CD14-positive monocyte (primary cell): Measurements from ENCODE around the gene CALML4. TPM values are rescaled to one million over a fixed set of nuclear protein-coding genes. Genes with fewer than 3 reads are reported as not detected.
A peak's percentile ranks its signal among the peaks of the same experiment; 100 is the strongest.

ENCODE experiments used
- DNase-seq, 3 donors: peaks; one replicate each; pipeline ENCODE4 v3.0.0-alpha.2; 2011 to 2022
- H2AFZ ChIP-seq: 2 replicates; pipeline ENCODE4 v1.6.0; 2012; ENCODE audit warnings: mild to moderate bottlenecking, low read depth, low read length, inconsistent platforms; ENCODE audit not compliant: insufficient read depth, poor library complexity, severe bottlenecking
- H3K27ac ChIP-seq, 2 donors: 1 replicate in 1 of 2; 2 replicates in 1 of 2; pipeline ENCODE4 v1.5.1; 2012 to 2013; ENCODE audit warnings: low read length in 2 of 2, control low read depth in 1 of 2, inconsistent platforms in 1 of 2, low read depth in 1 of 2, mild to moderate bottlenecking in 1 of 2
- H3K27me3 ChIP-seq, 2 donors: one replicate each; pipeline versions ENCODE4 v1.6.0 to v1.6.1; 2011 to 2013; ENCODE audit warnings: low read length in 2 of 2; ENCODE audit not compliant: control insufficient read depth in 2 of 2, insufficient read depth in 2 of 2
- H3K36me3 ChIP-seq, 2 donors: replicated peaks in 1 of 2; 1 replicate in 1 of 2; 2 replicates in 1 of 2; pipeline versions ENCODE4 v1.5.1 to v1.6.1; 2012 to 2013; ENCODE audit warnings: low read length in 2 of 2, control low read depth in 1 of 2, inconsistent platforms in 1 of 2, mild to moderate bottlenecking in 1 of 2; ENCODE audit not compliant: insufficient read depth in 2 of 2, control insufficient read depth in 1 of 2
- H3K4me1 ChIP-seq, 2 donors: 1 replicate in 1 of 2; 2 replicates in 1 of 2; pipeline versions ENCODE4 v1.5.1 to v1.6.1; 2012 to 2013; ENCODE audit warnings: low read length in 2 of 2, control low read depth in 1 of 2, inconsistent platforms in 1 of 2, mild to moderate bottlenecking in 1 of 2, moderate library complexity in 1 of 2; ENCODE audit not compliant: insufficient read depth in 2 of 2, control insufficient read depth in 1 of 2
- H3K4me2 ChIP-seq: replicated peaks from 2 replicates; pipeline ENCODE3; 2012; ENCODE audit warnings: low read length, moderate library complexity, mild to moderate bottlenecking; ENCODE audit not compliant: poor library complexity, severe bottlenecking; ENCODE audit errors: extremely low read depth
- H3K4me3 ChIP-seq, 3 experiments: fragments of 200-600 bp in 1 of 3; sonication (generic) in 1 of 3; replicated peaks in 1 of 3; 1 replicate in 2 of 3; 2 replicates in 1 of 3; pipeline ENCODE4 v1.5.1; 2011 to 2013; ENCODE audit warnings: low read length in 3 of 3, mild to moderate bottlenecking in 3 of 3, control low read depth in 2 of 3, low read depth in 2 of 3, inconsistent platforms in 1 of 3, moderate library complexity in 1 of 3
- H3K79me2 ChIP-seq: 2 replicates; pipeline ENCODE4 v1.6.0; 2012; ENCODE audit warnings: mild to moderate bottlenecking, control low read depth, inconsistent platforms, low read length, moderate library complexity; ENCODE audit not compliant: insufficient read depth
- H3K9ac ChIP-seq: 2 replicates; pipeline ENCODE4 v1.6.0; 2017; ENCODE audit warnings: low read length, mild to moderate bottlenecking; ENCODE audit not compliant: insufficient read depth, poor library complexity, severe bottlenecking
- H3K9me3 ChIP-seq, 2 donors: replicated peaks in 1 of 2; 1 replicate in 1 of 2; 2 replicates in 1 of 2; pipeline versions ENCODE4 v1.5.1 to v1.6.1; 2012 to 2013; ENCODE audit warnings: low read length in 2 of 2, control low read depth in 1 of 2; ENCODE audit not compliant: control insufficient read depth in 1 of 2, insufficient read depth in 1 of 2
- H4K20me1 ChIP-seq: 2 replicates; pipeline ENCODE4 v1.6.0; 2012; ENCODE audit warnings: mild to moderate bottlenecking, low read length, control low read depth, moderate library complexity; ENCODE audit not compliant: insufficient read depth
- H3K27ac Mint-ChIP-seq, 7 donors: one replicate each; pipeline ENCODE4 v1.8.0; 2020; ENCODE audit warnings: mild to moderate bottlenecking in 7 of 7, mixed read lengths in 7 of 7, moderate library complexity in 6 of 7, inconsistent platforms in 2 of 7
- H3K27me3 Mint-ChIP-seq, 3 donors: one replicate each; pipeline ENCODE4 v1.8.0; 2021 to 2022; ENCODE audit warnings: low read depth in 3 of 3, mild to moderate bottlenecking in 3 of 3, mixed read lengths in 3 of 3, moderate library complexity in 3 of 3, inconsistent platforms in 1 of 3
- H3K36me3 Mint-ChIP-seq, 2 donors: one replicate each; pipeline ENCODE4 v1.8.0; 2020; ENCODE audit warnings: mixed read lengths in 2 of 2, inconsistent platforms in 1 of 2, mild to moderate bottlenecking in 1 of 2
- H3K4me1 Mint-ChIP-seq: one replicate; pipeline ENCODE4 v1.8.0; 2020; ENCODE audit warnings: mild to moderate bottlenecking, mixed read lengths
- H3K4me3 Mint-ChIP-seq, 2 donors: one replicate each; pipeline ENCODE4 v1.8.0; 2020; ENCODE audit warnings: mild to moderate bottlenecking in 2 of 2, mixed read lengths in 2 of 2, moderate library complexity in 1 of 2
- H3K9me3 Mint-ChIP-seq, 7 donors: one replicate each; pipeline ENCODE4 v1.8.0; 2020 to 2022; ENCODE audit warnings: mixed read lengths in 7 of 7, mild to moderate bottlenecking in 6 of 7, moderate library complexity in 6 of 7, inconsistent platforms in 2 of 7
- CTCF ChIP-seq: fragments of 200-600 bp; IDR thresholded peaks from one replicate; pipeline ENCODE4 v1.8.0; 2022; ENCODE audit warnings: antibody characterized with exemption, mild to moderate bottlenecking
- WGBS: methylation state at CpG from one replicate; pipeline ENCODE4 v1.1.5; 2013; ENCODE audit warnings: missing lambda C conversion rate; ENCODE audit not compliant: insufficient coverage; 5-methylcytosine and 5-hydroxymethylcytosine counted together
- intact Hi-C, 2 donors: fragments of 100-400 bp; cut with micrococcal nuclease; formaldehyde crosslinking; loops; one replicate each; pipeline versions ENCODE4 v1.15.0 to v1.15.1; 2023
- polyA plus RNA-seq, 3 donors: library from polyadenylated mRNA; depleted of rRNA in 1 of 3; unstranded in 2 of 3; stranded (reverse) in 1 of 3; fragments of 300-500 nt in 2 of 3; fragments of >200 nt in 1 of 3; fragmentation: Illumina TruSeq in 2 of 3; gene quantifications; 1 replicate in 2 of 3; 2 replicates in 1 of 3; pipeline ENCODE4 v1.2.3, GENCODE V29; 2012 to 2021

CALML4 gene
- polyA plus RNA-seq, 3 donors, result 24.3 to 44.5 (median 38.8) TPM

GRCh38 chr15:68211656-68212320, 6.7 kb upstream of the CALML4 start:
- TF ChIP-seq CTCF, result no peak
- peaks cover 49 to 59% of the 10 kb centered on the region in 2 donors for H3K4me1 ChIP-seq
- intact Hi-C loops, result no loop called here

GRCh38 chr15:68210821-68211655, 5.9 kb upstream of the CALML4 start:
- no peak overlapping the region for H3K27ac ChIP-seq
- peaks cover 56 to 67% of the 10 kb centered on the region in 2 donors for H3K4me1 ChIP-seq
- H3K79me2 ChIP-seq, result peaks cover 35% of the 10 kb centered on the region
- H3K36me3 ChIP-seq, result peaks cover 0 to 11% of the 10 kb centered on the region in 2 donors
- H3K9me3 ChIP-seq, result no peaks in the 10 kb centered on the region
- H4K20me1 ChIP-seq, result peaks cover 14% of the 10 kb centered on the region
- H3K4me3 ChIP-seq, result no peak overlapping the region
- Mint-ChIP-seq H3K9me3 (no peaks in the 10 kb centered on the region), H3K36me3 (peaks cover 3 to 34% of the 10 kb centered on the region in 2 donors), H3K27me3 (peaks cover 0 to 2% (median 0%) of the 10 kb centered on the region in 3 donors), H3K27ac (peak overlapping the region in 2 of 7 donors; percentile 25 to 46), H3K4me1 (peaks cover 63% of the 10 kb centered on the region), H3K4me3 (no peak overlapping the region)
- peak overlapping the region; percentile 36 for H3K4me2 ChIP-seq
- DNase-seq, result peak in 2 of 3 donors; percentile 47 to 52
- no peaks in the 10 kb centered on the region for H3K27me3 ChIP-seq
- WGBS, result 65% methylated on average over 15 of the region's 23 CpGs
- TF ChIP-seq CTCF, result peak; percentile 97
- intact Hi-C loops, result no loop called here
- no peak overlapping the region for H2AFZ ChIP-seq
- H3K9ac ChIP-seq, result no peak overlapping the region

More at GRCh38 chr15:68211656-68212320, 6.7 kb upstream of the CALML4 start:
- Mint-ChIP-seq H3K27me3 (peaks cover 0 to 2% (median 0%) of the 10 kb centered on the region in 3 donors), H3K27ac (no peak overlapping the region), H3K9me3 (no peaks in the 10 kb centered on the region), H3K4me1 (peaks cover 56% of the 10 kb centered on the region), H3K4me3 (no peak overlapping the region), H3K36me3 (peaks cover 3 to 37% of the 10 kb centered on the region in 2 donors)
- H3K36me3 ChIP-seq, result peaks cover 0 to 17% of the 10 kb centered on the region in 2 donors
- H3K9me3 ChIP-seq, result no peaks in the 10 kb centered on the region
- no peak overlapping the region for H3K4me2 ChIP-seq
- no peak overlapping the region for H3K9ac ChIP-seq
- H2AFZ ChIP-seq, result no peak overlapping the region
- no peak for DNase-seq
- H3K4me3 ChIP-seq, result no peak overlapping the region
- WGBS, result 94% methylated on average over 13 of the region's 14 CpGs
- peaks cover 14% of the 10 kb centered on the region for H4K20me1 ChIP-seq
- H3K79me2 ChIP-seq, result peaks cover 39% of the 10 kb centered on the region
- peak overlapping the region in 1 of 2 donors; percentile 18 for H3K27ac ChIP-seq
- no peaks in the 10 kb centered on the region for H3K27me3 ChIP-seq
